Fibroblast of mammary gland (primary cell): ENCODE measurements around the gene ANKRD45.
"Not testable (repeated sequence)": the region's sequence is repeated elsewhere in the genome, so short reads cannot be mapped to it uniquely, and the experiment has no call there.

Experiments
- DNase-seq: peaks from one replicate; pipeline ENCODE4 v3.0.0-alpha.2; 2010; ENCODE audit warnings: low read depth
- H3K4me3 ChIP-seq: 2 replicates; pipeline ENCODE4 v1.5.1; 2011; ENCODE audit warnings: low read depth, mild to moderate bottlenecking, low read length, moderate library complexity; ENCODE audit not compliant: control insufficient read depth
- CTCF ChIP-seq: conservative IDR thresholded peaks from 2 replicates; pipeline ENCODE4 v1.5.1; 2011; ENCODE audit warnings: low read depth, low read length, inconsistent platforms; ENCODE audit not compliant: control insufficient read depth, insufficient read depth

Gene ANKRD45

GRCh38 chr1:173705117-173705516, 35.5 kb upstream of the ANKRD45 start:
- DNase-seq = no peak
- no peak for TF ChIP-seq CTCF
- H3K4me3 ChIP-seq = no peak overlapping the region

GRCh38 chr1:173702736-173703135, 33.1 kb upstream of the ANKRD45 start:
- H3K4me3 ChIP-seq = no peak overlapping the region
- no peak for DNase-seq
- TF ChIP-seq CTCF = no peak

GRCh38 chr1:173701299-173701698, 31.6 kb upstream of the ANKRD45 start:
- not testable (repeated sequence) for DNase-seq, H3K4me3 ChIP-seq

- no peak overlapping the region for H3K4me3 ChIP-seq
- DNase-seq = no peak
- TF ChIP-seq CTCF = no peak
These were observed 23.6 kb upstream of the ANKRD45 start for GRCh38 chr1:173693238-173693637.

GRCh38 chr1:173688300-173688699, 18.6 kb upstream of the ANKRD45 start:
- no peak for TF ChIP-seq CTCF
- DNase-seq = no peak
- H3K4me3 ChIP-seq = no peak overlapping the region

GRCh38 chr1:173685121-173685520, 15.5 kb upstream of the ANKRD45 start:
- DNase-seq, H3K4me3 ChIP-seq: not testable (repeated sequence)

- not testable (repeated sequence) for H3K4me3 ChIP-seq, DNase-seq
These were observed 14.2 kb upstream of the ANKRD45 start for GRCh38 chr1:173683838-173684237.

GRCh38 chr1:173682184-173682583, 12.5 kb upstream of the ANKRD45 start:
- TF ChIP-seq CTCF = no peak
- DNase-seq = no peak
- no peak overlapping the region for H3K4me3 ChIP-seq

GRCh38 chr1:173680152-173680551, 10.5 kb upstream of the ANKRD45 start:
- DNase-seq, H3K4me3 ChIP-seq: not testable (repeated sequence)

GRCh38 chr1:173674496-173674895, 4.8 kb upstream of the ANKRD45 start:
- not testable (repeated sequence) for DNase-seq, H3K4me3 ChIP-seq
